HL-60 (cell line): ENCODE data around the gene CCL14.

Source experiments
- DNase-seq, 2 experiments: peaks; one replicate each; pipeline ENCODE4 v3.0.0-alpha.2; 2010 to 2020; ENCODE audit warnings: low read depth in 1 of 2, low spot score in 1 of 2
- H3K27ac ChIP-seq: fragments of 250-450 bp; sonication (Bioruptor Pico); replicated peaks from 2 replicates; pipeline ENCODE4 v1.5.1; 2020; ENCODE audit warnings: mild to moderate bottlenecking, moderate library complexity
- H3K27me3 ChIP-seq: fragments of 250-450 bp; sonication (Bioruptor Pico); 2 replicates; pipeline ENCODE4 v1.5.1; 2021; ENCODE audit warnings: mild to moderate bottlenecking, moderate library complexity; ENCODE audit not compliant: insufficient read depth, poor library complexity, severe bottlenecking
- H3K4me3 ChIP-seq: replicated peaks from 2 replicates; pipeline ENCODE4 v1.5.1; 2011; ENCODE audit warnings: mild to moderate bottlenecking, control low read depth, low read length; ENCODE audit not compliant: insufficient read depth
- CTCF ChIP-seq: IDR thresholded peaks from one replicate; pipeline ENCODE4 v1.5.1; 2011; ENCODE audit warnings: low read length, control low read depth, inconsistent platforms; ENCODE audit not compliant: insufficient read depth
- GABPA ChIP-seq: IDR thresholded peaks from 2 replicates; pipeline ENCODE4 v1.6.1; 2012; ENCODE audit warnings: low read depth
- POLR2AphosphoS5 ChIP-seq: IDR thresholded peaks from 2 replicates; pipeline ENCODE4 v1.6.1; 2012; ENCODE audit warnings: low read depth
- REST ChIP-seq: IDR thresholded peaks from 2 replicates; pipeline ENCODE4 v1.6.1; 2012; ENCODE audit warnings: low read depth; ENCODE audit not compliant: insufficient replicate concordance
- SPI1 ChIP-seq: IDR thresholded peaks from 2 replicates; pipeline ENCODE4 v1.6.1; 2012; ENCODE audit warnings: low read depth, mild to moderate bottlenecking, borderline replicate concordance
- long read RNA-seq: library from polyadenylated mRNA; unstranded; transcript quantifications from one replicate; pipeline ENCODE4 v2.0.0, GENCODE V29; 2020

CCL14 gene
- long read RNA-seq = 0 reads

GRCh38 chr17:35986643-35987042, at the start of gene CCL14:
TSS of gene CCL14 (minus strand) at chr17:35986729. CDS start at chr17:35986649, 80 bp downstream.
- no peak for DNase-seq
- Histone ChIP-seq H3K4me3 (no peak within 1 kb of the TSS), H3K27me3 (no peaks in the 10 kb centered on the region), H3K27ac (no peak within 1 kb of the TSS)
- TF ChIP-seq REST (no peak), SPI1 (no peak), GABPA (no peak), CTCF (no peak), POLR2AphosphoS5 (no peak)

- no peak overlapping the region for H3K4me3 ChIP-seq
- peak; percentile 68 to 81 for DNase-seq
- peak; percentile 98 for TF ChIP-seq SPI1
- no peak for TF ChIP-seq REST
- no peak for TF ChIP-seq POLR2AphosphoS5
- no peak for TF ChIP-seq CTCF
- H3K27me3 ChIP-seq = no peaks in the 10 kb centered on the region
- H3K27ac ChIP-seq = peak overlapping the region; percentile 53
Observed at GRCh38 chr17:36036235-36036634, 49.7 kb upstream of the CCL14 start.

- Histone ChIP-seq H3K27me3 (no peaks in the 10 kb centered on the region), H3K4me3 (no peak overlapping the region), H3K27ac (peak overlapping the region; percentile 48)
- TF ChIP-seq REST (no peak), POLR2AphosphoS5 (no peak), GABPA (no peak), SPI1 (no peak), CTCF (no peak)
- DNase-seq = peak; percentile 36 to 79
Observed at GRCh38 chr17:36034127-36034526, 47.6 kb upstream of the CCL14 start.
